A549 (cell line): ENCODE data around the gene CTNNA1. TPM values are rescaled to one million over a fixed set of nuclear protein-coding genes. Genes with fewer than 3 reads are reported as not detected.

ENCODE experiments used
- ATAC-seq, 2 experiments: fragments of 200-7000 bp in 1 of 2; fragments of >200 bp in 1 of 2; cut with Nextera tagmentation in 1 of 2; cut with Tn5 transposase in 1 of 2; 3 replicates each; pipeline versions ENCODE4 v1.8.0 to v1.9.1; 2018 to 2020; ENCODE audit warnings: mild to moderate bottlenecking in 1 of 2, moderate library complexity in 1 of 2
- CTCF ChIA-PET: fragments of 300-600 bp; sonication (Branson Sonifier 250); formaldehyde crosslinking; extraction: SDS; loops from one replicate; lab custom pipeline; 2021; ENCODE audit warnings: antibody characterized with exemption, inconsistent platforms; lab: Yijun Ruan, JAX
- POLR2A ChIA-PET: fragments of 350-600 bp; formaldehyde crosslinking; extraction: SDS; loops from one replicate; lab custom pipeline; 2021; ENCODE audit warnings: antibody characterized with exemption, inconsistent platforms; lab: Yijun Ruan, JAX
- DNase-seq, 2 experiments: peaks; one replicate each; pipeline versions ENCODE4 v3.0.0 to v3.0.0-alpha.2; 2011 to 2016; ENCODE audit warnings: low read depth in 1 of 2, low spot score in 1 of 2
- FAIRE-seq: peaks from 2 replicates; lab custom pipeline; 2011; peaks lifted over from hg19 to GRCh38; lab: Jason Lieb, UNC
- H3K27ac ChIP-seq, 2 experiments: fragments of >200 bp; sonication (Bioruptor Twin); formaldehyde crosslinking; 3 replicates each; pipeline ENCODE4 v1.5.1; 2016 to 2017
- H3K4me1 ChIP-seq: fragments of >200 bp; sonication (Bioruptor Twin); formaldehyde crosslinking; 3 replicates; pipeline ENCODE4 v1.6.1; 2016
- H3K4me2 ChIP-seq: fragments of >200 bp; sonication (Bioruptor Twin); formaldehyde crosslinking; 3 replicates; pipeline ENCODE4 v1.6.1; 2016
- H3K4me3 ChIP-seq: fragments of >200 bp; sonication (Bioruptor Twin); formaldehyde crosslinking; 3 replicates; pipeline ENCODE4 v1.5.1; 2016
- H3K9me3 ChIP-seq: fragments of >200 bp; sonication (Bioruptor Twin); formaldehyde crosslinking; 3 replicates; pipeline ENCODE4 v1.6.1; 2016
- ATOH8 ChIP-seq: fragments of 250-450 bp; sonication (Bioruptor Pico); IDR thresholded peaks from 2 replicates; pipeline ENCODE4 v1.5.0; 2020; ENCODE audit warnings: low read depth, mild to moderate bottlenecking, moderate library complexity
- BCL3 ChIP-seq: fragments of >200 bp; sonication (Bioruptor Twin); formaldehyde crosslinking; IDR thresholded peaks from 3 replicates; pipeline ENCODE4 v1.6.1; 2016
- CHD4 ChIP-seq: fragments of 200-600 bp; sonication (generic); IDR thresholded peaks from 2 replicates; pipeline ENCODE4 v1.6.1; 2016; ENCODE audit warnings: antibody characterized with exemption, mild to moderate bottlenecking, borderline replicate concordance
- EHF ChIP-seq: fragments of 250-450 bp; sonication (Bioruptor Pico); IDR thresholded peaks from 2 replicates; pipeline ENCODE4 v1.5.0; 2020; ENCODE audit warnings: mild to moderate bottlenecking
- EP300 ChIP-seq, 2 experiments: fragments of >200 bp; sonication (Bioruptor Twin); formaldehyde crosslinking; IDR thresholded peaks; 2 replicates in 1 of 2; 3 replicates in 1 of 2; pipeline ENCODE4 v1.6.1; 2016 to 2017
- FOSB ChIP-seq: fragments of 250-450 bp; sonication (Bioruptor Pico); IDR thresholded peaks from 2 replicates; pipeline ENCODE4 v1.5.0; 2020; ENCODE audit warnings: mild to moderate bottlenecking, moderate library complexity
- FOSL2 ChIP-seq, 2 experiments: fragments of 450-650 bp in 1 of 2; fragments of >200 bp in 1 of 2; sonication (Bioruptor Twin) in 1 of 2; formaldehyde crosslinking; IDR thresholded peaks; 2 replicates each; pipeline versions ENCODE4 v1.5.0 to v1.6.1; 2016 to 2020; ENCODE audit warnings: mild to moderate bottlenecking in 1 of 2, moderate library complexity in 1 of 2
- GATA3 ChIP-seq: IDR thresholded peaks from 2 replicates; pipeline ENCODE4 v1.6.1; 2012; ENCODE audit warnings: borderline replicate concordance
- HDAC2 ChIP-seq: fragments of 200-600 bp; sonication (generic); IDR thresholded peaks from 2 replicates; pipeline ENCODE4 v1.6.1; 2016
- HOXA7 ChIP-seq: fragments of 250-450 bp; sonication (Bioruptor Pico); IDR thresholded peaks from 2 replicates; pipeline ENCODE4 v1.5.0; 2020; ENCODE audit warnings: mild to moderate bottlenecking, moderate library complexity
- HOXB5 ChIP-seq: fragments of 250-450 bp; sonication (Bioruptor Pico); IDR thresholded peaks from 2 replicates; pipeline ENCODE4 v1.5.0; 2020; ENCODE audit warnings: mild to moderate bottlenecking, moderate library complexity
- KDM5A ChIP-seq: fragments of 200-600 bp; sonication (generic); IDR thresholded peaks from 2 replicates; pipeline ENCODE4 v1.6.1; 2016; ENCODE audit warnings: antibody characterized with exemption, mild to moderate bottlenecking
- MAFK ChIP-seq: fragments of 450-650 bp; IDR thresholded peaks from 2 replicates; pipeline ENCODE4 v1.6.1; 2014; ENCODE audit not compliant: partially characterized antibody
- MAX ChIP-seq: IDR thresholded peaks from 2 replicates; pipeline ENCODE4 v1.6.1; 2012
- MAZ ChIP-seq: fragments of 150-350 bp; IDR thresholded peaks from 2 replicates; pipeline ENCODE4 v1.6.1; 2014; ENCODE audit warnings: antibody characterized with exemption, low read depth, low read length, borderline replicate concordance
- NR3C1 ChIP-seq: fragments of >200 bp; sonication (Bioruptor Twin); formaldehyde crosslinking; IDR thresholded peaks from 3 replicates; pipeline ENCODE4 v1.6.1; 2017
- RCOR1 ChIP-seq: fragments of 150-350 bp; IDR thresholded peaks from 2 replicates; pipeline ENCODE4 v1.6.1; 2014; ENCODE audit warnings: antibody characterized with exemption, low read length, low read depth
- REST ChIP-seq: fragments of 200-600 bp; sonication (generic); IDR thresholded peaks from 2 replicates; pipeline ENCODE4 v1.6.1; 2016; ENCODE audit warnings: antibody characterized with exemption, mild to moderate bottlenecking, moderate library complexity
- RNF2 ChIP-seq: fragments of 200-600 bp; sonication (generic); IDR thresholded peaks from 2 replicates; pipeline ENCODE4 v1.6.1; 2016; ENCODE audit warnings: low read depth, mild to moderate bottlenecking, antibody characterized with exemption, moderate library complexity, borderline replicate concordance
- SMC3 ChIP-seq: fragments of >200 bp; sonication (Bioruptor Twin); formaldehyde crosslinking; IDR thresholded peaks from 3 replicates; pipeline ENCODE4 v1.6.1; 2018; ENCODE audit warnings: inconsistent platforms
- ZNF302 ChIP-seq: fragments of 250-450 bp; sonication (Bioruptor Pico); IDR thresholded peaks from 2 replicates; pipeline ENCODE4 v1.9.0; 2021; ENCODE audit warnings: inconsistent platforms, mild to moderate bottlenecking, moderate library complexity
- ZSCAN20 ChIP-seq: fragments of 250-450 bp; sonication (Bioruptor Pico); IDR thresholded peaks from 2 replicates; pipeline ENCODE4 v1.8.0; 2022; ENCODE audit warnings: mild to moderate bottlenecking, moderate library complexity
- WGBS: methylation state at CpG from one replicate; pipeline ENCODE4 v1.1.6; 2017; ENCODE audit errors: missing lambda C conversion rate; 5-methylcytosine and 5-hydroxymethylcytosine counted together
- polyA plus RNA-seq, 4 experiments: library from polyadenylated mRNA; depleted of rRNA in 3 of 4; stranded (reverse); fragments of >200 nt; fragmentation: RNase III in 1 of 4; extraction: RNeasy Plus Mini Kit Qiagen cat#74134 plus additional on column Dnase treatment in 1 of 4; gene quantifications; 2 replicates in 3 of 4; 3 replicates in 1 of 4; pipeline ENCODE4 v1.2.3, GENCODE V29; 2011 to 2017
- TF ChIP-seq, protein P1 (sequence below): IDR thresholded peaks from 2 replicates; pipeline ENCODE4 v1.6.1; 2012

CTNNA1 gene
- polyA plus RNA-seq, 2 of the 4 experiments (the other 2 are of a cell fraction): 154 to 184 TPM

DNA sequence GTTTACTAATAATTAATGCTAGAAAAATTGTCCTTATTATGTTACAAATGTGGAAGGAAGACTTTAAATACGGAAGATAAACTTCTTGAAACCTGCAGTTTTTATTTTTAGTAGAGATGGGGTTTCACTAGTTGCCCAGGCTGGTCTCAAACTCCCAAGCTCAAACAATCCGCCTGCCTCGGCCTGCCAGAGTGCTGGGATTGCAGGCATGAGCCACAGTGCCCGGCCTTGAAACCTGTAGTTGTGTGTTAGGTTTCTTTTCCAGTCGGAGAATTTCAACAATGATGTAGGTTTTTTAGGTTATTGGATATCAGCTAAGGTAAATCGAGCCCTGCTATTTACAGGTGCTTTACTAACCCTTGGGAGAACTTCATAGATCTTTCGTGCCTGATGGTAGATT is 30.8 kb downstream of the CTNNA1 start:
- ChIA-PET POLR2A (no interaction called here), CTCF (interaction anchor here (1.6 kb wide), 1 partner anchor 468 kb away, joined by 3 read pairs; no protein-coding TSS in a partner anchor)
- no peak for ATAC-seq
- no peaks in the 10 kb centered on the region for H3K9me3 ChIP-seq
- no peak for TF ChIP-seq SMC3
- TF ChIP-seq RCOR1: no peak
- no peak for TF ChIP-seq EP300 (IDR thresholded peaks at IDR 0.05)
- no peak for TF ChIP-seq HOXA7
- no peak for TF ChIP-seq RNF2
- TF ChIP-seq MAFK: no peak
- no peak for TF ChIP-seq BCL3
- TF ChIP-seq REST: no peak
- H3K4me2 ChIP-seq: no peak overlapping the region
- WGBS: 92% methylated on average over 7 of the region's 7 CpGs
- FAIRE-seq: no peak
- no peak overlapping the region for H3K4me3 ChIP-seq
- no peak overlapping the region for H3K27ac ChIP-seq
- DNase-seq: no peak
- peaks cover 13% of the 10 kb centered on the region for H3K4me1 ChIP-seq

- H3K4me1 ChIP-seq: peaks cover 13% of the 10 kb centered on the region
- ATAC-seq: no peak
- WGBS: 95% methylated on average over 1 of the region's 1 CpG
- CTCF ChIA-PET: interaction anchor here (1.2 to 1.6 kb wide), 2 partner anchors 20 to 467 kb away, joined by 3 to 4 read pairs; no protein-coding TSS in a partner anchor
- no peak for TF ChIP-seq MAZ
- no peak for TF ChIP-seq ZNF302 (CRISPR knock-in tag)
- no peak for TF ChIP-seq CHD4
- TF ChIP-seq FOSL2 (IDR thresholded peaks at IDR 0.05): no peak
- TF ChIP-seq FOSL2 (CRISPR knock-in tag; IDR thresholded peaks at IDR 0.05): no peak
- no peak for TF ChIP-seq NR3C1
- no peak for FAIRE-seq
- POLR2A ChIA-PET: no interaction called here
- no peak overlapping the region for H3K4me3 ChIP-seq
- no peaks in the 10 kb centered on the region for H3K9me3 ChIP-seq
- no peak overlapping the region for H3K27ac ChIP-seq
- H3K4me2 ChIP-seq: no peak overlapping the region
- no peak for DNase-seq
These were observed 31.4 kb downstream of the CTNNA1 start for GRCh38 chr5:138784590-138784989.

- no peak overlapping the region for H3K4me2 ChIP-seq
- CTCF ChIA-PET: interaction anchor here (0.5 to 2.5 kb wide), 21 partner anchors 9 to 483 kb away, joined by 3 to 14 read pairs (median 5); no protein-coding TSS in a partner anchor
- H3K27ac ChIP-seq: no peak overlapping the region
- FAIRE-seq (no peak), DNase-seq (peak; percentile 48 to 54), ATAC-seq (peak; percentile 87 to 88; a peak in 5 of 6 replicates)
- H3K4me1 ChIP-seq: peaks cover 13% of the 10 kb centered on the region
- POLR2A ChIA-PET: no interaction called here
- no peak overlapping the region for H3K4me3 ChIP-seq
- no peaks in the 10 kb centered on the region for H3K9me3 ChIP-seq
- no peak for TF ChIP-seq HDAC2
- no peak for TF ChIP-seq REST
- TF ChIP-seq GATA3: no peak
- TF ChIP-seq, protein P1, sequence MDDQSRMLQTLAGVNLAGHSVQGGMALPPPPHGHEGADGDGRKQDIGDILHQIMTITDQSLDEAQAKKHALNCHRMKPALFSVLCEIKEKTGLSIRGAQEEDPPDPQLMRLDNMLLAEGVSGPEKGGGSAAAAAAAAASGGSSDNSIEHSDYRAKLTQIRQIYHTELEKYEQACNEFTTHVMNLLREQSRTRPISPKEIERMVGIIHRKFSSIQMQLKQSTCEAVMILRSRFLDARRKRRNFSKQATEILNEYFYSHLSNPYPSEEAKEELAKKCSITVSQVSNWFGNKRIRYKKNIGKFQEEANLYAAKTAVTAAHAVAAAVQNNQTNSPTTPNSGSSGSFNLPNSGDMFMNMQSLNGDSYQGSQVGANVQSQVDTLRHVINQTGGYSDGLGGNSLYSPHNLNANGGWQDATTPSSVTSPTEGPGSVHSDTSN: no peak
- TF ChIP-seq FOSB: no peak
- 0 out of 2 replicates have a peak, but pooled peaks have one; percentile 28 for TF ChIP-seq MAX
- no peak for TF ChIP-seq EP300 (IDR thresholded peaks at IDR 0.05)
- no peak for TF ChIP-seq ZSCAN20 (CRISPR knock-in tag)
- TF ChIP-seq EHF (CRISPR knock-in tag): no peak
- no peak for TF ChIP-seq ATOH8 (CRISPR knock-in tag)
- no peak for TF ChIP-seq HOXB5 (CRISPR knock-in tag)
- TF ChIP-seq KDM5A: no peak
These were observed 36.6 kb downstream of the CTNNA1 start for GRCh38 chr5:138789771-138790242.
